Ovary (tissue), 9 donors: Measurements from ENCODE around the gene COL7A1. TPM values are rescaled to one million over a fixed set of nuclear protein-coding genes. Genes with fewer than 3 reads are reported as not detected.

ENCODE experiments used
- DNase-seq, 5 donors: peaks; one replicate each; pipeline ENCODE4 v3.0.0-alpha.2; 2019 to 2020
- H3K27ac ChIP-seq, 2 donors: fragments of 200-600 bp; one replicate each; pipeline versions ENCODE4 v1.5.1 to v1.8.0; 2019 to 2022
- H3K27me3 ChIP-seq: fragments of 200-600 bp; one replicate; pipeline ENCODE4 v1.8.0; 2022
- H3K36me3 ChIP-seq: fragments of 200-600 bp; sonication (generic); one replicate; pipeline ENCODE4 v1.5.1; 2019
- H3K4me1 ChIP-seq: one replicate; pipeline ENCODE4 v1.8.1; 2013; ENCODE audit warnings: mild to moderate bottlenecking, moderate library complexity; ENCODE audit not compliant: insufficient read depth
- H3K4me3 ChIP-seq: fragments of 200-600 bp; sonication (generic); one replicate; pipeline ENCODE4 v1.5.1; 2017
- H3K9me3 ChIP-seq, 2 donors: fragments of 200-600 bp in 1 of 2; sonication (generic) in 1 of 2; one replicate each; pipeline versions ENCODE4 v1.5.1 to v1.8.1; 2013 to 2019; ENCODE audit warnings: mild to moderate bottlenecking in 1 of 2, moderate library complexity in 1 of 2
- EP300 ChIP-seq: sonication (generic); formaldehyde crosslinking; IDR thresholded peaks from one replicate; pipeline ENCODE4 v1.6.1; 2017; ENCODE audit warnings: antibody characterized with exemption
- POLR2A ChIP-seq: fragments of 450-650 bp; IDR thresholded peaks from one replicate; pipeline ENCODE4 v1.6.1; 2017; ENCODE audit warnings: antibody characterized with exemption, mild to moderate bottlenecking, moderate library complexity
- WGBS, 3 donors: extraction: QIAGEN DNeasy Blood & Tissue Kit in 1 of 3; methylation state at CpG; one replicate each; pipeline versions ENCODE4 v1.1.5 to v1.1.7; 2013 to 2017; 5-methylcytosine and 5-hydroxymethylcytosine counted together
- intact Hi-C, 4 donors: fragments of 100-400 bp; cut with DNase I; formaldehyde crosslinking; loops; one replicate each; pipeline versions ENCODE4 v1.11.0 to v1.15.1; 2022 to 2023
- polyA plus RNA-seq, 2 donors: library from polyadenylated mRNA; stranded (reverse); fragments of 200-250 nt in 1 of 2; fragments of 350-450 nt in 1 of 2; fragmentation: Illumina TruSeq in 1 of 2; extraction: RNeasy Lipid Tissue Mini Kit (QIAGEN cat#74804) in 1 of 2; gene quantifications; one replicate each; pipeline ENCODE4 v1.2.3, GENCODE V29; 2013 to 2014
- total RNA-seq, 7 donors: library from RNA; depleted of rRNA in 2 of 7; stranded (reverse); fragments of >200 nt in 2 of 7; fragmentation: NEBNext Ultra II Directional in 3 of 7; extraction: Animal tissue kit (Norgen Biotek cat#: 25700) in 3 of 7; gene quantifications; one replicate each; pipeline versions ENCODE4 v1.1.0 to v1.2.4, GENCODE V29; 2016 to 2023
- TF ChIP-seq, protein P1 (sequence below), 3 donors: fragments of 450-650 bp in 2 of 3; fragments of 200-600 bp in 1 of 3; IDR thresholded peaks; one replicate each; pipeline versions ENCODE4 v1.5.1 to v1.8.0; 2016 to 2022; ENCODE audit warnings: antibody characterized with exemption in 3 of 3, mild to moderate bottlenecking in 1 of 3
- donor health status: DM: no; HTN: no; CAD: no; lungs with moderate emphysema.
- donor health status: DM: no; HTN: no; CAD: no.
- donor health status: Bipolar disorder and iron deficiency.
- donor health status: DM: yes; HTN: yes; CAD: no.
- donor health status: DM: no; HTN: no; CAD: no.
- donor health status: DM: yes; HTN: yes; CAD: no.

The COL7A1 gene
- total and polyA plus RNA-seq, 9 donors = 1.1 to 18.4 (median 8.3) TPM

DNA sequence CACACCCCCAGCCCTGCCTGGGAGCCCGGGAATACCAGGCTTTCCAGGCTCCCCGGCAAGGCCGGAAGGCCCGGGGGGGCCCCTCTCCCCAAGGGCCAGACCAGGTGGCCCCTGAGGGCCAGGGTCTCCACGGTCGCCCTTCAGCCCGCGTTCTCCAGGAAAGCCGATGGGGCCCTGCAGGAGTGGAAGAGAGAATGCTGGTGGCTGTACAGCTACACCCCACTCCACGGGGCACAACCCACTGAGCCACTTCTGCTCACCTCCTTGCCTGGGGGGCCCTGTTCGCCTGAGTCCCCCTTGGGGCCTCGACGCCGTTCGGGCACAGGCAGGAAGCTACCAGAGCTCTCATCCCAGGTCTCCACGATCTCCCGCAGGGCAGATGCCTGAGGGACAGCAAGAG lies 19.8 kb downstream of the COL7A1 start:
- H3K27ac ChIP-seq = no peak overlapping the region
- no peak for DNase-seq
- intact Hi-C loops = no loop called here
- H3K4me3 ChIP-seq = no peak overlapping the region
- TF ChIP-seq, protein P1, sequence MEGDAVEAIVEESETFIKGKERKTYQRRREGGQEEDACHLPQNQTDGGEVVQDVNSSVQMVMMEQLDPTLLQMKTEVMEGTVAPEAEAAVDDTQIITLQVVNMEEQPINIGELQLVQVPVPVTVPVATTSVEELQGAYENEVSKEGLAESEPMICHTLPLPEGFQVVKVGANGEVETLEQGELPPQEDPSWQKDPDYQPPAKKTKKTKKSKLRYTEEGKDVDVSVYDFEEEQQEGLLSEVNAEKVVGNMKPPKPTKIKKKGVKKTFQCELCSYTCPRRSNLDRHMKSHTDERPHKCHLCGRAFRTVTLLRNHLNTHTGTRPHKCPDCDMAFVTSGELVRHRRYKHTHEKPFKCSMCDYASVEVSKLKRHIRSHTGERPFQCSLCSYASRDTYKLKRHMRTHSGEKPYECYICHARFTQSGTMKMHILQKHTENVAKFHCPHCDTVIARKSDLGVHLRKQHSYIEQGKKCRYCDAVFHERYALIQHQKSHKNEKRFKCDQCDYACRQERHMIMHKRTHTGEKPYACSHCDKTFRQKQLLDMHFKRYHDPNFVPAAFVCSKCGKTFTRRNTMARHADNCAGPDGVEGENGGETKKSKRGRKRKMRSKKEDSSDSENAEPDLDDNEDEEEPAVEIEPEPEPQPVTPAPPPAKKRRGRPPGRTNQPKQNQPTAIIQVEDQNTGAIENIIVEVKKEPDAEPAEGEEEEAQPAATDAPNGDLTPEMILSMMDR (IDR thresholded peaks at IDR 0.05) = no peak
- TF ChIP-seq EP300 = no peak
- TF ChIP-seq POLR2A = no peak
- no peaks in the 10 kb centered on the region for H3K27me3 ChIP-seq
- no peaks in the 10 kb centered on the region for H3K9me3 ChIP-seq
- H3K36me3 ChIP-seq = no peaks in the 10 kb centered on the region
- no peaks in the 10 kb centered on the region for H3K4me1 ChIP-seq
- 84 to 89% (median 88%) methylated on average over 17 of the region's 17 CpGs for WGBS, 3 donors

DNA sequence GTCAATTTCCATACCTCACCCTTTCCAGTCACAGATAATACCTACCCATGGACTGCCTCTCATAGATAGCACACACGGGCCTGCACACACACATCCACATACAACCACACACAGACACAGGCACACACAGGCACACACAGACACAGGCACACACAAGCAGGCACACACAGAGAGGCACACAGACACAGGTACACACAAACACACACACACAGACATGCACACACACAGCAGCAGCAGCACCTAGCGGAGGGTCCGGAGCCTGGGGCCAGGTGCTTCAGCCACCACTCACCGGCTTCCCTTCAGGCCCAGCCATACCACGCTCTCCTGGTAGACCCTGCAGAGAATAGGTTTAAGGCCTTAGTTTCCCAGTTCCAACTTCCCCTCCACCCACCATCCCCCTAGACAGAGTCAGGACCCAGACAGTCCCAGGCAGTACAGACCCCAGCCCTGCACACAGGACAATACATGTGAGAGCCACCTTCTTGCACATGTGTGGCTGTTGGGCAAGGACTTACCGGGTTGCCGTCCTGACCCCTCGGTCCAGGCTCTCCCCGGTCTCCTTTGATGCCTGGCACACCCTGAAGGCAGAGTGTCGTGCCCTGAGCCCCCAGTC lies 21.1 kb downstream of the COL7A1 start:
- TF ChIP-seq, protein P1 (IDR thresholded peaks at IDR 0.05) = no peak
- no peak for TF ChIP-seq POLR2A
- no peak for TF ChIP-seq EP300
- 91 to 94% (median 91%) methylated on average over 10 of the region's 10 CpGs for WGBS, 3 donors
- intact Hi-C loops = no loop called here

DNA sequence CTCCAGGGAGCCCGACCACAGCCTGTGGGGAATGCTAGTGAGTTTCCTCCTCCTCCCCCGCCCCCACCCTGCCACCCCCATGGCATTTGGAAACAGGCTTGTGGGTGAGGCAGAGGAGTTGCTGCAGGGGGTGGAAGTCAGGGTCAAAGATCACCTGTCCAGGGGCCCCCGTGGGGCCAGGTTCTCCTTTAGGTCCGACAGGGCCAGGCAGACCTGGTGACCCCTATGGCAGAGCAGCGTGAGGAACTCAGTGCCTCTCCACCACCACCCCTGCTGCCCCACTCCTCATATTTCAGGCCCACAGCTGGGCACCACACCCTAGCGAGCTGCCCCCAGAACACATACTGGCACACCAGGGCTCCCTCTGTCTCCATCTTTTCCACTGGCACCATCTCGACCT lies 22.6 kb downstream of the COL7A1 start:
- Histone ChIP-seq H3K27ac (no peak overlapping the region), H3K9me3 (no peaks in the 10 kb centered on the region), H3K36me3 (no peaks in the 10 kb centered on the region), H3K27me3 (no peaks in the 10 kb centered on the region), H3K4me1 (no peaks in the 10 kb centered on the region), H3K4me3 (no peak overlapping the region)
- DNase-seq = no peak
- TF ChIP-seq, protein P1 (IDR thresholded peaks at IDR 0.05) = no peak
- 80 to 89% (median 88%) methylated on average over 7 of the region's 7 CpGs for WGBS, 3 donors
- intact Hi-C loops = no loop called here

More for the DNA sequence above, 21.1 kb downstream of the COL7A1 start:
- DNase-seq = no peak
- Histone ChIP-seq H3K9me3 (no peaks in the 10 kb centered on the region), H3K27me3 (no peaks in the 10 kb centered on the region), H3K4me3 (no peak overlapping the region), H3K27ac (no peak overlapping the region), H3K4me1 (no peaks in the 10 kb centered on the region), H3K36me3 (no peaks in the 10 kb centered on the region)

DNA sequence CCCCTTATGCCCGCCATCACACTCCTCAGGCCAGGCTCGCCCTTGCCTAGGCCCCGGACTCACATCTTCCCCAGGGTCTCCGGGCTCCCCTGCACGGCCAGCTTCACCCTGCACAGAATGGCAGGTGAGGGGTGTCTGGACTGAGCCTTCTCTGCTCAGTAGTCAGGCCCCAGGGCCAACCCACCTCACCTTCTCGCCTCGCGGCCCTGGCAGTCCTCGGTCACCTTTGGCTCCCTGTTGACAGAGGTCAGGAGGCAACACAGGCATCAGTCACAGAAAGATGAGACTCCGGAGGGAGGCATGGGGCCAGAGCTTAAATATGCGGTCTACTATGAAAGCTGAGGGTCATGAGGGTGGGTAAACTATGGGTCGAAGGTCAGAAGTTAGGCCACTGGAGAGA lies 23.2 kb downstream of the COL7A1 start:
- intact Hi-C loops = no loop called here
- Histone ChIP-seq H3K4me3 (no peak overlapping the region), H3K27me3 (no peaks in the 10 kb centered on the region), H3K4me1 (no peaks in the 10 kb centered on the region), H3K36me3 (no peaks in the 10 kb centered on the region), H3K27ac (no peak overlapping the region), H3K9me3 (no peaks in the 10 kb centered on the region)
- no peak for DNase-seq
- WGBS, 3 donors = 82 to 89% (median 88%) methylated on average over 12 of the region's 12 CpGs
- TF ChIP-seq EP300 (no peak), POLR2A (no peak)
- TF ChIP-seq, protein P1 (IDR thresholded peaks at IDR 0.05) = no peak
